Measurements from ENCODE around the gene IGFBP7.

The IGFBP7 gene

GRCh38 chr4:57093845-57094831 is 16.0 kb downstream of the IGFBP7 start:
- no peak for DNase-seq

- no peak for DNase-seq
Observed at GRCh38 chr4:57091657-57092162, 18.5 kb downstream of the IGFBP7 start.

GRCh38 chr4:57090079-57090478 is 20.1 kb downstream of the IGFBP7 start:
- DNase-seq: no peak

GRCh38 chr4:57089549-57089948 is 20.6 kb downstream of the IGFBP7 start:
- DNase-seq: no peak

- DNase-seq: no peak
Observed at GRCh38 chr4:57086031-57086723, 24.0 kb downstream of the IGFBP7 start.

GRCh38 chr4:57085278-57085677 is 24.9 kb downstream of the IGFBP7 start:
- no peak for DNase-seq

- no peak for DNase-seq
Observed at GRCh38 chr4:57084360-57084759, 25.8 kb downstream of the IGFBP7 start.

GRCh38 chr4:57083090-57083489 is 27.1 kb downstream of the IGFBP7 start:
- DNase-seq: no peak

- DNase-seq: no peak
Observed at GRCh38 chr4:57081651-57082621, 28.2 kb downstream of the IGFBP7 start.

GRCh38 chr4:57080781-57081650 is 29.2 kb downstream of the IGFBP7 start:
- DNase-seq: no peak

- DNase-seq: no peak
Observed at GRCh38 chr4:57078685-57079521, 31.3 kb downstream of the IGFBP7 start.

GRCh38 chr4:57077550-57078343 is 32.4 kb downstream of the IGFBP7 start:
- DNase-seq: no peak

GRCh38 chr4:57076646-57077045 is 33.5 kb downstream of the IGFBP7 start:
- DNase-seq: no peak

GRCh38 chr4:57075367-57075766 is 34.8 kb downstream of the IGFBP7 start:
- no peak for DNase-seq

GRCh38 chr4:57074744-57075143 is 35.4 kb downstream of the IGFBP7 start:
- DNase-seq: no peak

- no peak for DNase-seq
Observed at GRCh38 chr4:57073559-57073958, 36.6 kb downstream of the IGFBP7 start.

- no peak for DNase-seq
Observed at GRCh38 chr4:57071326-57071725, 38.9 kb downstream of the IGFBP7 start.

- no peak for DNase-seq
Observed at GRCh38 chr4:57070461-57070860, 39.7 kb downstream of the IGFBP7 start.

- DNase-seq: no peak
Observed at GRCh38 chr4:57068237-57068981, 41.8 kb downstream of the IGFBP7 start.

All from activated CD4-positive, alpha-beta T cell treated with anti-CD3 and anti-CD28 coated beads for 1 hour (primary cell).